ENCODE results near the gene EVL.

EVL gene

GRCh38 chr14:100108840-100109593 is 43.8 kb downstream of the EVL start:
- Histone ChIP-seq H3K36me3 (ENCODE audit: insufficient read depth, low read length) (no peaks in the 10 kb centered on the region), H3K27ac (ENCODE audit: low read depth, low read length) (no peak overlapping the region), H2AFZ (ENCODE audit: low read length, unreplicated experiment) (no peak overlapping the region), H3K4me1 (ENCODE audit: control insufficient read depth, insufficient read depth, low read length, unreplicated experiment) (peaks cover 24% of the 10 kb centered on the region), H3K4me3 (ENCODE audit: low read depth, low read length) (no peak overlapping the region), H3K79me2 (ENCODE audit: control insufficient read depth, insufficient read depth, low read length, unreplicated experiment) (no peaks in the 10 kb centered on the region), H3K27me3 (ENCODE audit: insufficient read depth, low read length) (no peaks in the 10 kb centered on the region)

- H2AFZ ChIP-seq (ENCODE audit: low read length, unreplicated experiment): no peak overlapping the region
- H3K36me3 ChIP-seq (ENCODE audit: insufficient read depth, low read length): no peaks in the 10 kb centered on the region
- H3K4me1 ChIP-seq (ENCODE audit: control insufficient read depth, insufficient read depth, low read length, unreplicated experiment): peaks cover 19% of the 10 kb centered on the region
- H3K27ac ChIP-seq (ENCODE audit: low read depth, low read length): no peak overlapping the region
- no peak overlapping the region for H3K4me3 ChIP-seq (ENCODE audit: low read depth, low read length)
- no peaks in the 10 kb centered on the region for H3K27me3 ChIP-seq (ENCODE audit: insufficient read depth, low read length)
- H3K79me2 ChIP-seq (ENCODE audit: control insufficient read depth, insufficient read depth, low read length, unreplicated experiment): no peaks in the 10 kb centered on the region
Observed at GRCh38 chr14:100109594-100109955, 44.4 kb downstream of the EVL start.

- Histone ChIP-seq H3K27me3 (ENCODE audit: insufficient read depth, low read length) (no peaks in the 10 kb centered on the region), H3K79me2 (ENCODE audit: control insufficient read depth, insufficient read depth, low read length, unreplicated experiment) (no peaks in the 10 kb centered on the region), H2AFZ (ENCODE audit: low read length, unreplicated experiment) (no peak overlapping the region), H3K36me3 (ENCODE audit: insufficient read depth, low read length) (no peaks in the 10 kb centered on the region), H3K27ac (ENCODE audit: low read depth, low read length) (no peak overlapping the region), H3K4me3 (ENCODE audit: low read depth, low read length) (no peak overlapping the region), H3K4me1 (ENCODE audit: control insufficient read depth, insufficient read depth, low read length, unreplicated experiment) (peaks cover 15% of the 10 kb centered on the region)
Observed at GRCh38 chr14:100110816-100111215, 45.6 kb downstream of the EVL start.

- no peaks in the 10 kb centered on the region for H3K36me3 ChIP-seq (ENCODE audit: insufficient read depth, low read length)
- no peaks in the 10 kb centered on the region for H3K79me2 ChIP-seq (ENCODE audit: control insufficient read depth, insufficient read depth, low read length, unreplicated experiment)
- no peak overlapping the region for H3K4me3 ChIP-seq (ENCODE audit: low read depth, low read length)
- no peak overlapping the region for H3K27ac ChIP-seq (ENCODE audit: low read depth, low read length)
- no peaks in the 10 kb centered on the region for H3K27me3 ChIP-seq (ENCODE audit: insufficient read depth, low read length)
- peaks cover 13% of the 10 kb centered on the region for H3K4me1 ChIP-seq (ENCODE audit: control insufficient read depth, insufficient read depth, low read length, unreplicated experiment)
- no peak overlapping the region for H2AFZ ChIP-seq (ENCODE audit: low read length, unreplicated experiment)
Observed at GRCh38 chr14:100111931-100112704, 46.9 kb downstream of the EVL start.

GRCh38 chr14:100114109-100114765 is 49.0 kb downstream of the EVL start:
- Histone ChIP-seq H3K4me3 (ENCODE audit: low read depth, low read length) (no peak overlapping the region), H3K79me2 (ENCODE audit: control insufficient read depth, insufficient read depth, low read length, unreplicated experiment) (no peaks in the 10 kb centered on the region), H2AFZ (ENCODE audit: low read length, unreplicated experiment) (no peak overlapping the region), H3K4me1 (ENCODE audit: control insufficient read depth, insufficient read depth, low read length, unreplicated experiment) (no peaks in the 10 kb centered on the region), H3K27ac (ENCODE audit: low read depth, low read length) (no peak overlapping the region), H3K27me3 (ENCODE audit: insufficient read depth, low read length) (no peaks in the 10 kb centered on the region), H3K36me3 (ENCODE audit: insufficient read depth, low read length) (no peaks in the 10 kb centered on the region)

GRCh38 chr14:100115236-100115635 is 50.0 kb downstream of the EVL start:
- Histone ChIP-seq H3K79me2 (ENCODE audit: control insufficient read depth, insufficient read depth, low read length, unreplicated experiment) (no peaks in the 10 kb centered on the region), H2AFZ (ENCODE audit: low read length, unreplicated experiment) (no peak overlapping the region), H3K4me3 (ENCODE audit: low read depth, low read length) (no peak overlapping the region), H3K36me3 (ENCODE audit: insufficient read depth, low read length) (no peaks in the 10 kb centered on the region), H3K4me1 (ENCODE audit: control insufficient read depth, insufficient read depth, low read length, unreplicated experiment) (no peaks in the 10 kb centered on the region), H3K27ac (ENCODE audit: low read depth, low read length) (no peak overlapping the region), H3K27me3 (ENCODE audit: insufficient read depth, low read length) (no peaks in the 10 kb centered on the region)

GRCh38 chr14:100115726-100116125 is 50.5 kb downstream of the EVL start:
- no peak overlapping the region for H3K4me3 ChIP-seq (ENCODE audit: low read depth, low read length)
- no peaks in the 10 kb centered on the region for H3K27me3 ChIP-seq (ENCODE audit: insufficient read depth, low read length)
- no peak overlapping the region for H2AFZ ChIP-seq (ENCODE audit: low read length, unreplicated experiment)
- H3K79me2 ChIP-seq (ENCODE audit: control insufficient read depth, insufficient read depth, low read length, unreplicated experiment): no peaks in the 10 kb centered on the region
- no peaks in the 10 kb centered on the region for H3K4me1 ChIP-seq (ENCODE audit: control insufficient read depth, insufficient read depth, low read length, unreplicated experiment)
- no peaks in the 10 kb centered on the region for H3K36me3 ChIP-seq (ENCODE audit: insufficient read depth, low read length)
- no peak overlapping the region for H3K27ac ChIP-seq (ENCODE audit: low read depth, low read length)

- no peak overlapping the region for H3K27ac ChIP-seq (ENCODE audit: low read depth, low read length)
- H3K79me2 ChIP-seq (ENCODE audit: control insufficient read depth, insufficient read depth, low read length, unreplicated experiment): no peaks in the 10 kb centered on the region
- no peak overlapping the region for H2AFZ ChIP-seq (ENCODE audit: low read length, unreplicated experiment)
- no peaks in the 10 kb centered on the region for H3K27me3 ChIP-seq (ENCODE audit: insufficient read depth, low read length)
- H3K4me1 ChIP-seq (ENCODE audit: control insufficient read depth, insufficient read depth, low read length, unreplicated experiment): no peaks in the 10 kb centered on the region
- no peaks in the 10 kb centered on the region for H3K36me3 ChIP-seq (ENCODE audit: insufficient read depth, low read length)
- H3K4me3 ChIP-seq (ENCODE audit: low read depth, low read length): no peak overlapping the region
Observed at GRCh38 chr14:100116134-100116533, 50.9 kb downstream of the EVL start.

GRCh38 chr14:100117026-100117425 is 51.8 kb downstream of the EVL start:
- Histone ChIP-seq H3K79me2 (ENCODE audit: control insufficient read depth, insufficient read depth, low read length, unreplicated experiment) (no peaks in the 10 kb centered on the region), H3K4me3 (ENCODE audit: low read depth, low read length) (no peak overlapping the region), H3K4me1 (ENCODE audit: control insufficient read depth, insufficient read depth, low read length, unreplicated experiment) (no peaks in the 10 kb centered on the region), H2AFZ (ENCODE audit: low read length, unreplicated experiment) (no peak overlapping the region), H3K27ac (ENCODE audit: low read depth, low read length) (no peak overlapping the region), H3K27me3 (ENCODE audit: insufficient read depth, low read length) (no peaks in the 10 kb centered on the region), H3K36me3 (ENCODE audit: insufficient read depth, low read length) (no peaks in the 10 kb centered on the region)

GRCh38 chr14:100117633-100118395 is 52.6 kb downstream of the EVL start:
- no peaks in the 10 kb centered on the region for H3K4me1 ChIP-seq (ENCODE audit: control insufficient read depth, insufficient read depth, low read length, unreplicated experiment)
- H3K36me3 ChIP-seq (ENCODE audit: insufficient read depth, low read length): no peaks in the 10 kb centered on the region
- no peak overlapping the region for H3K4me3 ChIP-seq (ENCODE audit: low read depth, low read length)
- H2AFZ ChIP-seq (ENCODE audit: low read length, unreplicated experiment): no peak overlapping the region
- no peaks in the 10 kb centered on the region for H3K27me3 ChIP-seq (ENCODE audit: insufficient read depth, low read length)
- no peak overlapping the region for H3K27ac ChIP-seq (ENCODE audit: low read depth, low read length)
- H3K79me2 ChIP-seq (ENCODE audit: control insufficient read depth, insufficient read depth, low read length, unreplicated experiment): no peaks in the 10 kb centered on the region
